GM12878 (cell line): ENCODE data around the gene DGCR8. TPM values are rescaled to one million over a fixed set of nuclear protein-coding genes. Genes with fewer than 3 reads are reported as not detected.

ENCODE experiments used
- ATAC-seq: fragments of 200-7000 bp; cut with Tn5 transposase; 3 replicates; pipeline ENCODE4 v1.9.1; 2020; ENCODE audit warnings: mild to moderate bottlenecking, moderate library complexity
- BruUV-seq: library from RNA; stranded (reverse); fragments of 400-500 nt; replicated peaks from 2 replicates; lab custom pipeline; 2021; lab: Mats Ljungman, UMichigan
- CTCF ChIA-PET: fragments of 300-600 bp; sonication (Branson Sonifier 250); formaldehyde crosslinking; extraction: SDS; loops from one replicate; lab custom pipeline; 2021; ENCODE audit warnings: inconsistent platforms; lab: Yijun Ruan, JAX
- POLR2A ChIA-PET: fragments of 350-600 bp; formaldehyde crosslinking; extraction: SDS; loops from one replicate; lab custom pipeline; 2021; ENCODE audit warnings: inconsistent platforms; lab: Charles Lee
- RAD21 ChIA-PET: fragments of 300-600 bp; sonication (Branson Sonifier 250); formaldehyde crosslinking; loops from one replicate; lab custom pipeline; 2023; ENCODE audit warnings: antibody characterized with exemption; ENCODE audit not compliant: unreplicated experiment; lab: Charles Lee
- SMC1A ChIA-PET: fragments of 300-600 bp; sonication (Branson Sonifier 250); formaldehyde crosslinking; loops from one replicate; lab custom pipeline; 2023; ENCODE audit not compliant: unreplicated experiment, uncharacterized antibody; lab: Charles Lee
- DNase-seq: peaks from one replicate; pipeline ENCODE4 v3.0.0-alpha.2; 2011; ENCODE audit warnings: low read depth, low spot score
- FAIRE-seq: peaks from 3 replicates; lab custom pipeline; 2011; peaks lifted over from hg19 to GRCh38; lab: Jason Lieb, UNC
- H2AFZ ChIP-seq: 2 replicates; pipeline ENCODE4 v1.6.0; 2011; ENCODE audit warnings: low read depth, low read length, control low read depth; ENCODE audit not compliant: control insufficient read depth
- H3K27ac ChIP-seq: 2 replicates; pipeline ENCODE4 v1.5.1; 2011; ENCODE audit warnings: control low read depth; ENCODE audit not compliant: control insufficient read depth, insufficient read depth
- H3K27me3 ChIP-seq, 2 experiments: replicated peaks in 1 of 2; 2 replicates each; pipeline versions ENCODE4 v1.6.0 to v1.6.1; 2011; ENCODE audit warnings: low read length in 1 of 2; ENCODE audit not compliant: control insufficient read depth in 2 of 2, insufficient read depth in 2 of 2
- H3K36me3 ChIP-seq, 2 experiments: 2 replicates each; pipeline ENCODE4 v1.5.1; 2011; ENCODE audit warnings: low read length in 1 of 2; ENCODE audit not compliant: control insufficient read depth in 2 of 2, insufficient read depth in 2 of 2
- H3K4me1 ChIP-seq: 2 replicates; pipeline ENCODE4 v1.6.1; 2011; ENCODE audit warnings: mild to moderate bottlenecking, low read length, moderate library complexity, mixed read lengths; ENCODE audit not compliant: control insufficient read depth, insufficient read depth
- H3K4me2 ChIP-seq: 2 replicates; pipeline ENCODE4 v1.6.0; 2011; ENCODE audit warnings: control low read depth; ENCODE audit not compliant: control insufficient read depth, insufficient read depth
- H3K4me3 ChIP-seq: fragments of 200-600 bp; sonication (generic); 2 replicates; pipeline ENCODE4 v1.5.1; 2016
- H3K79me2 ChIP-seq: 2 replicates; pipeline ENCODE4 v1.6.0; 2011; ENCODE audit warnings: low read length; ENCODE audit not compliant: control insufficient read depth, insufficient read depth
- H3K9ac ChIP-seq: 2 replicates; pipeline ENCODE4 v1.8.0; 2011; ENCODE audit warnings: low read length, control low read depth, mixed read lengths; ENCODE audit not compliant: control insufficient read depth, insufficient read depth
- H3K9me3 ChIP-seq: replicated peaks from 3 replicates; pipeline ENCODE4 v1.5.1; 2011; ENCODE audit warnings: mild to moderate bottlenecking, low read length; ENCODE audit not compliant: control insufficient read depth, insufficient read depth
- H4K20me1 ChIP-seq: 2 replicates; pipeline ENCODE4 v1.6.0; 2011; ENCODE audit not compliant: control insufficient read depth, insufficient read depth
- BRCA1 ChIP-seq: IDR thresholded peaks from 2 replicates; pipeline ENCODE4 v1.6.1; 2011; ENCODE audit warnings: low read depth, low read length, improper control_type of control experiment
- E4F1 ChIP-seq: fragments of 450-650 bp; IDR thresholded peaks from 2 replicates; pipeline ENCODE4 v1.6.1; 2018; ENCODE audit warnings: borderline replicate concordance, mild to moderate bottlenecking; ENCODE audit not compliant: partially characterized antibody
- EED ChIP-seq: sonication (generic); IDR thresholded peaks from 2 replicates; pipeline ENCODE4 v1.6.1; 2016; ENCODE audit warnings: antibody characterized with exemption, low read depth
- ETV6 ChIP-seq, 2 experiments: fragments of 450-650 bp in 1 of 2; IDR thresholded peaks in 1 of 2; conservative IDR thresholded peaks in 1 of 2; 2 replicates each; pipeline ENCODE4 v1.6.1; 2014; ENCODE audit warnings: antibody characterized with exemption in 1 of 2, borderline replicate concordance in 1 of 2, low read depth in 1 of 2, mild to moderate bottlenecking in 1 of 2, moderate library complexity in 1 of 2
- IRF4 ChIP-seq: IDR thresholded peaks from 2 replicates; pipeline ENCODE4 v1.6.1; 2011; ENCODE audit warnings: low read depth, low read length
- MEF2A ChIP-seq: IDR thresholded peaks from 2 replicates; pipeline ENCODE4 v1.6.1; 2011; ENCODE audit warnings: low read depth, mild to moderate bottlenecking, low read length, moderate library complexity; ENCODE audit not compliant: insufficient read depth
- MTA3 ChIP-seq: IDR thresholded peaks from 2 replicates; pipeline ENCODE4 v1.6.1; 2012; ENCODE audit warnings: low read length, inconsistent platforms, borderline replicate concordance
- PML ChIP-seq: IDR thresholded peaks from 2 replicates; pipeline ENCODE4 v1.6.1; 2012; ENCODE audit warnings: low read length, inconsistent platforms
- POLR2A ChIP-seq: IDR thresholded peaks from 2 replicates; pipeline ENCODE4 v1.6.1; 2011; ENCODE audit warnings: low read depth, mild to moderate bottlenecking, low read length
- SMAD5 ChIP-seq: IDR thresholded peaks from 2 replicates; pipeline ENCODE4 v1.6.1; 2016; ENCODE audit warnings: antibody characterized with exemption, low read depth
- SPI1 ChIP-seq: IDR thresholded peaks from 2 replicates; pipeline ENCODE4 v1.6.1; 2011; ENCODE audit warnings: low read depth, mild to moderate bottlenecking, low read length, moderate library complexity, borderline replicate concordance; ENCODE audit not compliant: insufficient read depth
- ZNF24 ChIP-seq: fragments of 450-650 bp; IDR thresholded peaks from 2 replicates; pipeline ENCODE4 v1.6.1; 2017; ENCODE audit warnings: antibody characterized with exemption, mild to moderate bottlenecking
- ZNF384 ChIP-seq: IDR thresholded peaks from 2 replicates; pipeline ENCODE4 v1.6.1; 2012; ENCODE audit warnings: low read depth, mild to moderate bottlenecking, low read length, improper control_type of control experiment, borderline replicate concordance
- WGBS: methylation state at CpG from one replicate; pipeline ENCODE4 v1.1.6; 2016; ENCODE audit warnings: low lambda C conversion rate; ENCODE audit not compliant: insufficient replicate concordance, insufficient coverage; ENCODE audit errors: missing lambda C conversion rate; 5-methylcytosine and 5-hydroxymethylcytosine counted together
- in situ Hi-C: fragments of 300-500 bp; cut with MboI; formaldehyde crosslinking; loops from 9 replicates; pipeline ENCODE4 v1.14.3; 2018; ENCODE audit warnings: mixed read lengths
- intact Hi-C: fragments of 100-400 bp; cut with micrococcal nuclease; formaldehyde crosslinking; loops from one replicate; pipeline ENCODE4 v1.14.2; 2022; ENCODE audit not compliant: unreplicated experiment
- polyA plus RNA-seq, 11 experiments: library from polyadenylated mRNA; depleted of rRNA in 4 of 11; unstranded in 6 of 11; stranded (reverse) in 5 of 11; fragments of >200 nt; fragmentation: Nextera tagmentation in 4 of 11; fragmentation: Illumina TruSeq in 1 of 11; extraction: Ambion mirVana in 4 of 11; extraction: Trizol in 1 of 11; gene quantifications; 1 replicate in 1 of 11; 2 replicates in 10 of 11; pipeline versions ENCODE4 v1.2.1 to v1.2.3, GENCODE V29; 2011 to 2016; ENCODE audit warnings: inconsistent platforms in 2 of 11, missing spikeins in 2 of 11, low read depth in 1 of 11
- total RNA-seq, 4 experiments: library from RNA; depleted of rRNA in 3 of 4; stranded (reverse); fragments of >200 nt in 3 of 4; fragmentation: Illumina TruSeq in 1 of 4; extraction: Trizol in 1 of 4; gene quantifications; 2 replicates each; pipeline versions ENCODE4 v1.2.1 to v1.2.3, GENCODE V29; 2013 to 2021
- TF ChIP-seq, protein P1 (sequence below), 3 experiments: IDR thresholded peaks in 2 of 3; conservative IDR thresholded peaks in 1 of 3; 2 replicates each; pipeline ENCODE4 v1.5.1; 2011; ENCODE audit warnings: low read depth in 3 of 3, low read length in 3 of 3, mild to moderate bottlenecking in 3 of 3, control low read depth in 2 of 3, moderate library complexity in 2 of 3, inconsistent platforms in 1 of 3, mixed read lengths in 1 of 3; ENCODE audit not compliant: control insufficient read depth in 2 of 3, insufficient read depth in 1 of 3; ENCODE audit errors: extremely low read depth in 1 of 3
- TF ChIP-seq, protein P2 (sequence below): IDR thresholded peaks from 2 replicates; pipeline ENCODE4 v1.6.1; 2011; ENCODE audit warnings: borderline replicate concordance, low read depth, mild to moderate bottlenecking, moderate library complexity, low read length; ENCODE audit not compliant: insufficient read depth, poor library complexity, severe bottlenecking
- TF ChIP-seq, protein P3 (sequence below): fragments of 450-650 bp; IDR thresholded peaks from 2 replicates; pipeline ENCODE4 v1.6.1; 2017; ENCODE audit warnings: mild to moderate bottlenecking

DGCR8 gene
- total and polyA plus RNA-seq, 10 of the 15 experiments (the other 5 are each of a cell fraction or from before 2014, with no cell fraction given), result 1.2 to 35.1 (median 17.2) TPM

GRCh38 chr22:20111045-20111688 lies 31.1 kb downstream of the DGCR8 start:
- ATAC-seq (peak; percentile 57), DNase-seq (no peak), FAIRE-seq (no peak)
- no peak overlapping the region for H3K4me3 ChIP-seq
- intact Hi-C loops, result no loop called here
- RAD21 ChIA-PET, result no interaction called here
- H3K79me2 ChIP-seq, result peaks cover 17% of the 10 kb centered on the region
- H3K9ac ChIP-seq, result no peak overlapping the region
- H2AFZ ChIP-seq, result no peak overlapping the region
- no peaks in the 10 kb centered on the region; the same call in 2 of the 3 replicates for H3K9me3 ChIP-seq
- no peak overlapping the region for H3K27ac ChIP-seq
- peaks cover 21% of the 10 kb centered on the region for H3K4me1 ChIP-seq
- no peak overlapping the region for H3K4me2 ChIP-seq
- CTCF ChIA-PET, result no interaction called here
- 35% methylated on average over 14 of the region's 14 CpGs for WGBS
- in situ Hi-C loops, result no loop called here
- POLR2A ChIA-PET, result interaction anchor here (0.5 kb wide), 1 partner anchor 32 kb away, joined by 3 read pairs; no protein-coding TSS in a partner anchor
- no TSS peak for BruUV-seq
- SMC1A ChIA-PET, result no interaction called here
- no peaks in the 10 kb centered on the region for H3K27me3 ChIP-seq
- H4K20me1 ChIP-seq, result no peaks in the 10 kb centered on the region
- peaks cover 34 to 67% of the 10 kb centered on the region in 2 experiments; a peak in 3 of 4 replicates for H3K36me3 ChIP-seq
- 0 out of 2 replicates have a peak, but pooled peaks have one; percentile 7 for TF ChIP-seq MEF2A
- TF ChIP-seq MTA3, result no peak
- no peak for TF ChIP-seq SMAD5
- TF ChIP-seq PML, result peak; percentile 8; the same call in 1 of the 2 replicates
- TF ChIP-seq IRF4, result no peak
- TF ChIP-seq, protein P1, sequence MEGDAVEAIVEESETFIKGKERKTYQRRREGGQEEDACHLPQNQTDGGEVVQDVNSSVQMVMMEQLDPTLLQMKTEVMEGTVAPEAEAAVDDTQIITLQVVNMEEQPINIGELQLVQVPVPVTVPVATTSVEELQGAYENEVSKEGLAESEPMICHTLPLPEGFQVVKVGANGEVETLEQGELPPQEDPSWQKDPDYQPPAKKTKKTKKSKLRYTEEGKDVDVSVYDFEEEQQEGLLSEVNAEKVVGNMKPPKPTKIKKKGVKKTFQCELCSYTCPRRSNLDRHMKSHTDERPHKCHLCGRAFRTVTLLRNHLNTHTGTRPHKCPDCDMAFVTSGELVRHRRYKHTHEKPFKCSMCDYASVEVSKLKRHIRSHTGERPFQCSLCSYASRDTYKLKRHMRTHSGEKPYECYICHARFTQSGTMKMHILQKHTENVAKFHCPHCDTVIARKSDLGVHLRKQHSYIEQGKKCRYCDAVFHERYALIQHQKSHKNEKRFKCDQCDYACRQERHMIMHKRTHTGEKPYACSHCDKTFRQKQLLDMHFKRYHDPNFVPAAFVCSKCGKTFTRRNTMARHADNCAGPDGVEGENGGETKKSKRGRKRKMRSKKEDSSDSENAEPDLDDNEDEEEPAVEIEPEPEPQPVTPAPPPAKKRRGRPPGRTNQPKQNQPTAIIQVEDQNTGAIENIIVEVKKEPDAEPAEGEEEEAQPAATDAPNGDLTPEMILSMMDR (IDR thresholded peaks at IDR 0.05 in 2 of 3, conservative IDR thresholded peaks at IDR 0.05 in 1 of 3; ENCODE audit: control insufficient read depth in 2 of 3, extremely low read depth in 1 of 3, insufficient read depth in 1 of 3, low read depth in 3 of 3, low read length in 3 of 3), result peak; percentile 19 to 50 (median 50); a peak in 4 of 6 replicates
- TF ChIP-seq ZNF384, result peak; percentile 79
- TF ChIP-seq E4F1, result no peak
- TF ChIP-seq ETV6 (conservative IDR thresholded peaks at IDR 0.05 in 1 of 2, IDR thresholded peaks at IDR 0.05 in 1 of 2; ENCODE audit: borderline replicate concordance in 1 of 2, low read depth in 1 of 2), result no peak
- TF ChIP-seq, protein P2, sequence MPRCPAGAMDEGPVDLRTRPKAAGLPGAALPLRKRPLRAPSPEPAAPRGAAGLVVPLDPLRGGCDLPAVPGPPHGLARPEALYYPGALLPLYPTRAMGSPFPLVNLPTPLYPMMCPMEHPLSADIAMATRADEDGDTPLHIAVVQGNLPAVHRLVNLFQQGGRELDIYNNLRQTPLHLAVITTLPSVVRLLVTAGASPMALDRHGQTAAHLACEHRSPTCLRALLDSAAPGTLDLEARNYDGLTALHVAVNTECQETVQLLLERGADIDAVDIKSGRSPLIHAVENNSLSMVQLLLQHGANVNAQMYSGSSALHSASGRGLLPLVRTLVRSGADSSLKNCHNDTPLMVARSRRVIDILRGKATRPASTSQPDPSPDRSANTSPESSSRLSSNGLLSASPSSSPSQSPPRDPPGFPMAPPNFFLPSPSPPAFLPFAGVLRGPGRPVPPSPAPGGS, result peak; percentile 61
- no peak for TF ChIP-seq BRCA1
- no peak for TF ChIP-seq EED
- TF ChIP-seq, protein P3, sequence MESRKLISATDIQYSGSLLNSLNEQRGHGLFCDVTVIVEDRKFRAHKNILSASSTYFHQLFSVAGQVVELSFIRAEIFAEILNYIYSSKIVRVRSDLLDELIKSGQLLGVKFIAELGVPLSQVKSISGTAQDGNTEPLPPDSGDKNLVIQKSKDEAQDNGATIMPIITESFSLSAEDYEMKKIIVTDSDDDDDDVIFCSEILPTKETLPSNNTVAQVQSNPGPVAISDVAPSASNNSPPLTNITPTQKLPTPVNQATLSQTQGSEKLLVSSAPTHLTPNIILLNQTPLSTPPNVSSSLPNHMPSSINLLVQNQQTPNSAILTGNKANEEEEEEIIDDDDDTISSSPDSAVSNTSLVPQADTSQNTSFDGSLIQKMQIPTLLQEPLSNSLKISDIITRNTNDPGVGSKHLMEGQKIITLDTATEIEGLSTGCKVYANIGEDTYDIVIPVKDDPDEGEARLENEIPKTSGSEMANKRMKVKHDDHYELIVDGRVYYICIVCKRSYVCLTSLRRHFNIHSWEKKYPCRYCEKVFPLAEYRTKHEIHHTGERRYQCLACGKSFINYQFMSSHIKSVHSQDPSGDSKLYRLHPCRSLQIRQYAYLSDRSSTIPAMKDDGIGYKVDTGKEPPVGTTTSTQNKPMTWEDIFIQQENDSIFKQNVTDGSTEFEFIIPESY, result peak; percentile 89; the same call in 1 of the 2 replicates
- TF ChIP-seq POLR2A, result peak; percentile 70
- no peak for TF ChIP-seq SPI1
- TF ChIP-seq ZNF24, result no peak
